Measurements from ENCODE around the gene ZNF592. TPM values are rescaled to one million over a fixed set of nuclear protein-coding genes. Genes with fewer than 3 reads are reported as not detected.

Gene ZNF592
- total and polyA plus RNA-seq, 11 donors = 9.7 to 28.6 (median 21.2) TPM

DNA sequence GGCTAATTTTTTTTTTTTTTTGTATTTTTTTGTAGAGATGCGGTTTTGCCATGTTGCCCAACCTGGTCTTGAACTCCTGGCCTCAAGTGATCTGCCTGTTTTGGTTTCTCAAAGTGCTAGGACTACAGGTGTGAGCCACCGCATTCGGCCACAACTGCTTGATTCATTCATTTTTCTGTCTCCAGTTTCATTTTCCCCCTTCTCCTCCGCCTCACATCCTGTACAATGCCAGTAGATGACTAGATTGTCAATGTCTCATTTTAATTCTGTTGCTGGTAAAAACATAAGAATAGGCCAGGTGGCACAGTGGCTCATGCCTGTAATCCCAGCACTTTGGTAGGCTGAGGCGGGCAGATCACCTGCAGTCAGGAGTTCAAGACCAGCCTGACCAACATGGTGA, 12.0 kb upstream of the ZNF592 start:
- no peaks in the 10 kb centered on the region for H3K36me3 ChIP-seq
- no peaks in the 10 kb centered on the region for H3K27me3 ChIP-seq
- intact Hi-C loops (cut with DNase I) = no loop called here
- H3K4me1 ChIP-seq = peaks cover 0 to 28% (median 0%) of the 10 kb centered on the region in 12 donors
- no peak for DNase-seq
- H3K9me3 ChIP-seq = no peaks in the 10 kb centered on the region
- no peak for TF ChIP-seq POLR2A (IDR thresholded peaks at IDR 0.05)
- TF ChIP-seq, protein P1, sequence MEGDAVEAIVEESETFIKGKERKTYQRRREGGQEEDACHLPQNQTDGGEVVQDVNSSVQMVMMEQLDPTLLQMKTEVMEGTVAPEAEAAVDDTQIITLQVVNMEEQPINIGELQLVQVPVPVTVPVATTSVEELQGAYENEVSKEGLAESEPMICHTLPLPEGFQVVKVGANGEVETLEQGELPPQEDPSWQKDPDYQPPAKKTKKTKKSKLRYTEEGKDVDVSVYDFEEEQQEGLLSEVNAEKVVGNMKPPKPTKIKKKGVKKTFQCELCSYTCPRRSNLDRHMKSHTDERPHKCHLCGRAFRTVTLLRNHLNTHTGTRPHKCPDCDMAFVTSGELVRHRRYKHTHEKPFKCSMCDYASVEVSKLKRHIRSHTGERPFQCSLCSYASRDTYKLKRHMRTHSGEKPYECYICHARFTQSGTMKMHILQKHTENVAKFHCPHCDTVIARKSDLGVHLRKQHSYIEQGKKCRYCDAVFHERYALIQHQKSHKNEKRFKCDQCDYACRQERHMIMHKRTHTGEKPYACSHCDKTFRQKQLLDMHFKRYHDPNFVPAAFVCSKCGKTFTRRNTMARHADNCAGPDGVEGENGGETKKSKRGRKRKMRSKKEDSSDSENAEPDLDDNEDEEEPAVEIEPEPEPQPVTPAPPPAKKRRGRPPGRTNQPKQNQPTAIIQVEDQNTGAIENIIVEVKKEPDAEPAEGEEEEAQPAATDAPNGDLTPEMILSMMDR (IDR thresholded peaks at IDR 0.05) = no peak
- ATAC-seq = no peak
- H3K27ac ChIP-seq = peak overlapping the region in 1 of 12 donors; percentile 89
- H3K4me3 ChIP-seq = no peak overlapping the region
- WGBS, 4 donors = 94 to 98% (median 95%) methylated on average over 5 of the region's 5 CpGs

DNA sequence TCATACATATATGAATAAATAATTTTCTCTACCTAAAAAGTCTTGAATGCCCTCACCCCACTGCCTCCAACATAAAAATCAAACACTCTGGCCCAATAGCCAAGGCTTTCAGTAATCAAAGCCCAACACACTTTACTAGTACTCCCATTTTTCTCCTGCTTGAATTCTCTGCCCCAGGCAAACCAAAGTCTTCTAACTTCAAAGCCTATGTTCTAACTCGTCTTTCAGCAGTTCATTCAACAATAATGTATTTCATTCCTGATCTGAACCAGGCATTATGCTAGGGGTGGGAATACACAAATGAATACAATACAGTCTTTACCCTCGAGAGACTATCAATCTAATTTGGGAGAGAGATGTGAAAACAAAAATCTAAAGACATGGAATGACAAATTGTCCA, 11.4 kb upstream of the ZNF592 start:
- Histone ChIP-seq H3K27me3 (no peaks in the 10 kb centered on the region), H3K27ac (peak overlapping the region in 1 of 12 donors; percentile 44), H3K4me3 (no peak overlapping the region), H3K36me3 (no peaks in the 10 kb centered on the region), H3K4me1 (peaks cover 0 to 28% (median 0%) of the 10 kb centered on the region in 12 donors), H3K9me3 (no peaks in the 10 kb centered on the region)
- TF ChIP-seq, protein P1 (IDR thresholded peaks at IDR 0.05) = no peak
- TF ChIP-seq POLR2A (IDR thresholded peaks at IDR 0.05) = no peak
- DNase-seq = no peak
- intact Hi-C loops (cut with DNase I) = no loop called here
- no peak for ATAC-seq
- whole genome bisulfite sequencing, 4 donors = 76 to 79% (median 78%) methylated on average over 2 of the region's 2 CpGs

DNA sequence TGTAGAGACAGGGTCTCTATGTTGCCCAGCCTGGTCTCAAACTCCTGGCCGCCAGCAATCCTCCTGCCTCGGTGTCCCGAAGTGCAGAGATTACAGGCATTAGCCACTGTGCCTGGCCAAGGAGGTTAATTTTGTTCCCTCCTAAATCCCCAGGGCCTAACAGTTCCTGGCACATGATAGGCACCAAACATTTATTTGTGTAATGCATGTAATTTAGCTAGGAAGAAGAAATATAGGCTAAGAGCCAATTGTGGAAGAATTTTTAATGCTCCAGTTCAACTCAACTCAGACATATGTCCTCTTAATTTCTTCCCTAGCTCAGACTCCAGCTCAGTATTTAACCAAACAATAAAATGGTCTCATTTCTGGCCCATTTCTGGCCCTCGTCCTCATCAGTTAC, 7.7 kb upstream of the ZNF592 start:
- H3K9me3 ChIP-seq = no peaks in the 10 kb centered on the region
- H3K27ac ChIP-seq = no peak overlapping the region
- H3K4me1 ChIP-seq = peaks cover 0 to 17% (median 2%) of the 10 kb centered on the region in 12 donors
- TF ChIP-seq POLR2A (IDR thresholded peaks at IDR 0.05) = no peak
- TF ChIP-seq, protein P1 (IDR thresholded peaks at IDR 0.05) = no peak
- intact Hi-C loops (cut with DNase I) = loop anchor here in 2 of 10 donors (10.0 kb wide), 2 partner anchors 74 to 86 kb away; partner anchors contain the start of genes ALPK3 (in 1 of the 2), NMB (in 1 of the 2) and WDR73 (in 1 of the 2)
- no peaks in the 10 kb centered on the region for H3K36me3 ChIP-seq
- no peaks in the 10 kb centered on the region for H3K27me3 ChIP-seq
- WGBS, 4 donors = 87 to 95% (median 91%) methylated on average over 4 of the region's 4 CpGs
- no peak for DNase-seq
- no peak for ATAC-seq
- H3K4me3 ChIP-seq = no peak overlapping the region

DNA sequence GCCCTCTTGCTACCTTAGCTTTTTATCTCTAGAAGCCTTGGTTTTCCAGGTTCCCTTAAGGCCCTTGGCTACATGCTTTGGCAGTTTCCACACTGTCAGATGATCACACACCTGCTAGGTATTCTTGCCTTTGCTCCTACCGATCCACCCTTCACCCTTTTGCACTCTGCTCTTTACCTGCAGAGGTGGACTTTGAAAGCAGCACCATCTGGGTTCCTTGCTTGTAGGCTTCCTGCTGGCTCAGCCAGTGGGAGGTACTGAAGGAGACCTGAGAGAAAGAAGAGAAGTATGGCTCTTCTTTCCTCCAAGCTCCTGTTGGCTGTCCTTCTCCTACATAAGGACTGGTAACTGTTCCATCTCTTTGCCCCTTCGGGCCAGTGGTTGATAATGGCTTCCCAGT, 7.3 kb upstream of the ZNF592 start:
- ATAC-seq (no peak), DNase-seq (no peak)
- WGBS, 4 donors = 85 to 94% (median 86%) methylated on average over 2 of the region's 2 CpGs
- H3K36me3 ChIP-seq = no peaks in the 10 kb centered on the region
- no peaks in the 10 kb centered on the region for H3K9me3 ChIP-seq
- H3K4me3 ChIP-seq = no peak overlapping the region
- no peaks in the 10 kb centered on the region for H3K27me3 ChIP-seq
- intact Hi-C loops (cut with DNase I) = loop anchor here in 2 of 10 donors (10.0 kb wide), 2 partner anchors 74 to 86 kb away; partner anchors contain the start of genes ALPK3 (in 1 of the 2), NMB (in 1 of the 2) and WDR73 (in 1 of the 2)
- no peak overlapping the region for H3K27ac ChIP-seq
- TF ChIP-seq POLR2A (IDR thresholded peaks at IDR 0.05) = no peak
- TF ChIP-seq, protein P1 (IDR thresholded peaks at IDR 0.05) = no peak
- H3K4me1 ChIP-seq = peaks cover 0 to 17% (median 5%) of the 10 kb centered on the region in 12 donors

Measured in heart left ventricle (tissue), 16 donors.